ENCODE measurements around the gene TPPP2.
"Not testable (repeated sequence)": the region's sequence is repeated elsewhere in the genome, so short reads cannot be mapped to it uniquely, and the experiment has no call there.

Gene TPPP2

DNA sequence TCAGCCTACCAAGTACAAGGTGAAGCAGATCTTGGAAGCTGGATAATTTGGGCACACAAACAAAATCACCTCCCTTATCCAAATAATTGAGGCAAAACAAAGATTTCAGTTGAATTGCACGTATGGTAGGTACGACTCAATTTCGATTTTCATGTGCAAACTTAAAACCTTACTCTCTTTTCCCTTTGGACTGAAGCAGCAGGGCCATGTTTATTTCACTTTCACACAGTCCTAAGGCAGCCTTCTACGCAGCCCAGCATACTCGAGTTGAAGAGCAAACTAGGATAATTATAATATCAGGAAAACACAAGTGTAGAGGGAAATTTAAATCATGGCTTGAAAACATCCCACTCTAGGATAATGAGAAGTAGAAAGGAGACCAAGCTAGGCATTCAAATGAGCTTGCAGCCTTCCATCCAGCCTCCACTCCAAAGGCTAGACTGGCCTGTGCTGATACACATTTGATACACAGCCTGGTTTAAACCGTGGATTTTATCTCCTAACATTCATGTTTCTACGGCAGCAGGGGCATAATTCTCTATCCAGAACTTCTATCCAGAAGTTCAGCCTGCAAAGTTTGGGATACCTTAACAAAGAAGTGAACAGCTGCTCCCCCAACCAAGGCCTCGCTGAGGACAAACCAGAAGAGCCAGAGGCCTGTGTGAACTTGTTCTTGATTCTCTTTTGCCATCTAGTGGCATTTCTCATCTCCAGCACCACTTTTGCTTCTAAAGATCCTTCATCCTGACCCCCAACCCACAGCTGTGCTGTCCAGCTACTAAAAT lies 9.8 kb downstream of the TPPP2 start:
- peak in 2 of 3 experiments; percentile 19 to 70 for DNase-seq

DNA sequence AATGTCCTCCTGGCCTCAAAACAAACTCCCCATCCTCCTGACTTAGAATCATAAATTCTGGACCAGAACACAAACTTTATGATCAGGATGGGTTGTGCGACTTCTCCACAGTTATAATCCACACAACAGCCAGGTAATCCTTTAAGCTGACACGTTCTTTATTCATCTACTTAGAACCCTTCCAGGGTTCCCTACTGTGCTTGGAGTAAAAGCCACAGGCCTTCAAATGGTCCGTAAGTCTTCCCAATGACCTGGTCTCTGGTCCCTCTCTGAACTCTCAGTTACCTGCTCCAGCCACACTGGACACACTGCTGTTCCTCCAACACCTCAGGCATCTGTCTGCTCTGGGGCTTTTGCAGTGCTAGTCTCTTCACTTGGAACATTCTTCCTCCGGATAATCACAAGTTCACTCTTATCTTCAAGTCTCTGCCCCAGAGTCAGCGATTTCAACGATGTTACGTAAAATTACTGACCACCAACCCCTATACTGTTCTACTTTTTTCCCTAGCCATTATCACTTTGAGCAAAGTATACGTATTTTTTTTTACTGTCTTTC lies 10.4 kb downstream of the TPPP2 start:
- DNase-seq: no peak

DNA sequence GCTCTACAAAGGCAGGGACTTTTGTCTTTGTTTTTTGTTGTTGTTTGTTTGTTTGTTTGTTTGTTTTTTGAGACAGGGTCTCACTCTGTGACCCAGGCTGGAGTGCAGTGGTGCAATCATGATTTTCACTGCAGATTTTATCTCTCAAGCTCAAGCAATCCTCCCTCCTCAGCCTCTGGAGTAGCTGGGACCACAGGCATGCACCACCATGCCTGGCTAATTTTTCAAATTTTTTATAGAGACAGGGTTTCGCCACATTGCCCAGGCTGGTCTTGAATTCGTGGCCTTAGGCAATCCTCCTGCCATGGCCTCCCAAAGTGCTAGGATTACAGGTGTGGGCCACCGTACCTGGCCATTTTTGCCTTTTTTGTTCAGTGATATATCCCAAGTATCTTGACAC lies 10.9 kb downstream of the TPPP2 start:
- not testable (repeated sequence) for DNase-seq

DNA sequence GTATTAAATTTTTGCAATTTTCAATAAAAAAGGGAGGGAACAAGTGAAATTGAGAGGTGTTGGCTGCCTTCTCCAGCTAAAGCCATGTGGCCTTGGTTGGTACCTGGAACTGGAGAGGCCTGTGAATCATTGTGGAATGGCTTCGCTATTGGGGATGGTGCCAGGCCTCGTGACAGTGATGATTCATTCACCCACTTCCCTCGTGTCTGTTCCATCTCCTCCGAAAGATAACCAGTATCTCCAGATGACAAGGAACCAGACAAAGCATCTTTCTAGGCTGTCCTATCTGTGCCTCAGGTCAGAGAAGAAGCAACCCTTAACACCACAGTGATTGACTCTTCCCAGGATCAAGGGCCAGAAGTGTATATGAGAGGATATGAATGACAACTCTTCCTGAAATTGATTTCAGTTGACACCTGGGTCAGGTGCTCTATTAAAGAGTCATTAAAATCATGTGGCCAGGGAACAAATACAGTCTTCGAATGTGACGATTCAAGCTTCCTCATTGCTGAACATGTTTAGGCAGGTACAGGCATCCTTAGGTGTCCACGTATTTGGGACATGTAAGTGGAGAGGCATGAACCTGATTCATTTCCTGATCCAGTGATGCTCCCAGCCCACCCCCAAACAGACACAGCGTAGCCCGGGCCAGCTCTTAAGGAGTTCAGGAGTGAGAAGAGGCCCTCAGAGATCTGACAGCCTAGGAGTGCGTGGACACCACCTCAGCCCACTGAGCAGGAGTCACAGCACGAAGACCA lies 11.8 kb downstream of the TPPP2 start, which contains the start of gene RNASE7:
Gene RNASE7 (plus strand): TSS at position 687 of the 758 bp plus-strand sequence. CDS start 631 bp downstream, outside the sequence.
- no peak for DNase-seq

DNA sequence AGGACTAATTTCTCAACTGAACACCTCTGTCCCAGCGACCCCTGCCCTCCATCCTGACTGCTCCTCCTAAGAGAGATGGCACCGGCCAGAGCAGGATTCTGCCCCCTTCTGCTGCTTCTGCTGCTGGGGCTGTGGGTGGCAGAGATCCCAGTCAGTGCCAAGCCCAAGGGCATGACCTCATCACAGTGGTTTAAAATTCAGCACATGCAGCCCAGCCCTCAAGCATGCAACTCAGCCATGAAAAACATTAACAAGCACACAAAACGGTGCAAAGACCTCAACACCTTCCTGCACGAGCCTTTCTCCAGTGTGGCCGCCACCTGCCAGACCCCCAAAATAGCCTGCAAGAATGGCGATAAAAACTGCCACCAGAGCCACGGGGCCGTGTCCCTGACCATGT lies 12.9 kb downstream of the TPPP2 start:
- DNase-seq: no peak

DNA sequence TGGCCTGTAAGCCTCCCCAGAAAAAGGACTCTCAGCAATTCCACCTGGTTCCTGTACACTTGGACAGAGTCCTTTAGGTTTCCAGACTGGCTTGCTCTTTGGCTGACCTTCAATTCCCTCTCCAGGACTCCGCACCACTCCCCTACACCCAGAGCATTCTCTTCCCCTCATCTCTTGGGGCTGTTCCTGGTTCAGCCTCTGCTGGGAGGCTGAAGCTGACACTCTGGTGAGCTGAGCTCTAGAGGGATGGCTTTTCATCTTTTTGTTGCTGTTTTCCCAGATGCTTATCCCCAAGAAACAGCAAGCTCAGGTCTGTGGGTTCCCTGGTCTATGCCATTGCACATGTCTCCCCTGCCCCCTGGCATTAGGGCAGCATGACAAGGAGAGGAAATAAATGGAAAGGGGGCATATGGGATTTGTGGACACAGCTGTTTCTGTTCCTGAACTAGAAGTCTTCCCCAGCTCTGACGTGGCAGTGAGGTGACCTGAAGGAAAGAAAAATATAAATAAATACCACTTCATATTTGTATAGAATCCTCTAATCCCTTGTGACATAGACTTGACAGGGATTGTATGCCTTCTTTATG lies 13.5 kb downstream of the TPPP2 start:
- no peak for DNase-seq

DNA sequence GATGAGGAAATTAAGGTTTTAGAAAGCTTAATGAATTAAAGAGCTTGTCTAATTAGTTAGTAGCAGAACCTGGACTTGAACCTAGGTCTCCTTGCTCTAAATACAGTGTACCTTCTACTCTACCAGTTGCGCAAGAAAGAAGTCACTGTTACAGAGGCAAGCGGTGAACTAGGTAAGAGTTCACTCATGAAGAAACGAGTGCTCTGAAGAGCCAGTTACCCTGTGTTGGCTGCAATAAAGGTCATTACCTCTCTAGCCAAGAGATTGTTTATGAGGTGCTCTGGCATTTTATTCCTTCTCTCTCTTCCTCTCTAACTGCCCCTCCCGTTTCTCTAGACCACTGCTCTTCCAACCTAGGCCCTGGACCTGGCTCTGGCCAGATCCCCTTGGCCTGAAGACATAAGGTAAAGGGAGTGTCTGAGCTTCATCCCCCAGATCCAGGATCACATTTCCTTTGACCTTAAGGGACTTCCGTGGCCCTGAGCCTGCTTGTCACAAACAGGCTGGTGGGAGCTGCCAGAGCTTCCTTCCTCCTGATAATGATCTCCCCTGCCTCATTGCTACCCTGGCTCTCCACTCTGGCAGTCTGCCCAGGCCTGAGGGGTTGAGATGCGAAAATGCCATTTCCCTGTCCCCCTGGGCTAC lies 14.1 kb downstream of the TPPP2 start:
- peak in 1 of 3 experiments; percentile 5 for DNase-seq

DNA sequence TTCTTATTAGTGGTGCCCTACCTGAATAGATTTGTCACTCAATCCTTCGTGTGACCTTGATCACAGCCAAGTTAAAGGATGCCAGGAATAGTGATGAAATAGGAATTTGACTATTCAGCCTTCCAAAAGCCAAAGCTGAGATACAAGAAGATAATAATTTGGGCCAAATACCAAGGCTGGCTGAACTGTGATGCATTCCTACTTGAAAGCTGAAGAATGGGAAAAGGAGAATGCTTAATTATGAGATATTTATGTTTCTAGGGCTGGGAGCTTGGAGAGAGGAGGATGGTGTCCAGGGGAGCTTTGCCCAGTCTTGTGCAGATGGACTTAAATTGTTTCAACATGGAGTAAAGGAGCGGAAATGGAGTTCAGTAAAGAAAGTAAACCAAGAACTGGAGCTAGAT lies 17.4 kb downstream of the TPPP2 start:
- DNase-seq: no peak

DNA sequence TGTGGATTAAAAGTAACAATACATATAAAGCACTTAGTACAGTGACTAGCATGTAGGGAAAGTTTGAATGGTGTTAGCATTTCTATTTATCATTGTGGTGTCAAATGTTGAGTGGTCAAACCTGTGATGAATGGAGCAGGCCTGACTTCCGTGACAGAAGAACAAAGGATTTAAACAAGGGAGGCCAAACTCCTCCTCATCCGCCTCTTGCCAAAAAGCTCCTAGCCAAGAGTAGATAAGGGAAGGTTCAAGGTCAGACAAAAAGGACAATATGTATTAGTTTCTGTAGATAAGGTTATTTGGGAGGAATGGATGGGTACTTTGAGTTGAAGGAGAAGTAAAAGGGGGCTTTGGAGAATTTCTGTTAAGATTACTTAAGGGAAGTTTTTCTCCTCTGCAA lies 18.6 kb downstream of the TPPP2 start:
- DNase-seq: no peak

DNA sequence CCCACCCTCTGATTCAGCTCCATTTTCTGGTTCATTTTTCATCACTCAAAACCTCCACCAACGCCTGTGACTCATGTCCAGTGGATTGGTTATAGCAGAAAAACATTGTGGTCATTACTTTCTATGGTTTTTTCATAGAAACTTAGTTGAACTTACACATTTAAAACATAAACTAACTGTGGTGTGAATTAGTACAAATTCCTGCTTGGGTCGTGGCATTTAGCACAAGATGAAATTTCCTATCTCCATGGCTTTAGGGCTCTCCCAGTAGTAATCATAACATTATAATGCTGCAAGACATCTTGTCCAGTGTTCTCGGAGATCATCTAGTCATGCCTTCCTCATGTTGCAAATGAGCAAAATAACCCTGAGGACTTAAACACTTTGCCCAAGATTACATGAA lies 19.3 kb downstream of the TPPP2 start:
- no peak for DNase-seq

DNA sequence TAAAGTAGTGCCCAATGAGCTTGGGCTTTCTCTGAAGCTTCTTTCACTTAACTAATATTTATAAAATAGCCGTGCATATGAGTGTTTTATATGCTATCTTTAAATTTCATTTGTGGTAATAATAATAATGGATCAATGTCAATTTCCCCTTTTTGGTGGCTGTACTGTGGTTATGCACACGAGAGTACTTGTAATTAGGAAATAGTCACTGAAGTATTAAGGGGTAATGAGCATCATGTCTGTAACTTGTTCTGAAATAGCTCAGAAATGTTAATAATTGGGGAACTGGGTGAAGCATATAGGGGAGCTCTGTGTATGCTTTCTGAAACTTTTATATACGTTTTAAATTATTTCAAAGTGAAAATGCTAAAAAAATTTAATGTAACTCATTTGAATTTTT lies 20.6 kb downstream of the TPPP2 start:
- DNase-seq: no peak

DNA sequence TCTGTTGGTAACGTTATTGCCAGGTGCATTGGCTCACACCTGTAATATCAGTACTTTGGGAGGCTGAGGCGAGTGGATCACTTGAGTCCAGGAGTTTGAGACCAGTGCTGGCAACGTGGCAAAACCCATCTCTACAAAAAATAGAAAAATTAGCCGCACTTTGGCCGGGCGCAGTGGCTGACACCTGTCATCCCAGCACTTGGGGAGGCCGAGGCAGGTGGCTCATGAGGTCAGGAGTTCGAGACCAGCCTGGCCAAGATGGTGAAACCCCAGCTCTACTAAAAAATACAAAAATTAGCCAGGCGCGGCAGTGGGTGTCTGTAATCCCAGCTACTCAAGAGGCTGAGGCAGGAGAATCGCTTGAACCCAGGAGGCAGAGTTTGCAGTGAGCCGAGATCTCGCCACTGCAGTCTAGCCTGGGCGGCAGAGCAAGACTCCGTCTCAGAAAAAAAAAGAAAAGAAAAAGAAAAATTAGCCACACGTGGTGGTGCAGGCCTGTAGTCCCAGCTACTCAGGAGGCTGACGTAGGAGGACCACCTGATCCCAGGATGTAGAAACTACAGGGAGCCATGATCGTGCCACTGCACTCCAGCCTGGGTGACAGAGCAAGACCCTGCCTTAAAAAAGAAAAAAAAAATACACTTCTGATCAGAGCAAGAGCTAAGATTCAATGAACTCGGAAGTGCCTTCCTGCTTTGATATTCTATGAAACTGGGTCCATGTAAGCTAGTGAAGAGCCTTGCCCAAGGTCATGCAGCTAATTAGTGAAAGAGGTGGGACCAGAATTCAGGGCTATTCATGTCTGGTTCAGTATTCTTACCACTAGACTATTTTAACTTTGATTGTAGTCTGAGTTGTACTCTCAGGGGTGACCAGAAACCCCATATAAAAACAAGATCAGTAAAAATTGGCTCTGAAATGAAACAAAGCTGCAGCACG lies 23.4 kb downstream of the TPPP2 start:
- DNase-seq: no peak

DNA sequence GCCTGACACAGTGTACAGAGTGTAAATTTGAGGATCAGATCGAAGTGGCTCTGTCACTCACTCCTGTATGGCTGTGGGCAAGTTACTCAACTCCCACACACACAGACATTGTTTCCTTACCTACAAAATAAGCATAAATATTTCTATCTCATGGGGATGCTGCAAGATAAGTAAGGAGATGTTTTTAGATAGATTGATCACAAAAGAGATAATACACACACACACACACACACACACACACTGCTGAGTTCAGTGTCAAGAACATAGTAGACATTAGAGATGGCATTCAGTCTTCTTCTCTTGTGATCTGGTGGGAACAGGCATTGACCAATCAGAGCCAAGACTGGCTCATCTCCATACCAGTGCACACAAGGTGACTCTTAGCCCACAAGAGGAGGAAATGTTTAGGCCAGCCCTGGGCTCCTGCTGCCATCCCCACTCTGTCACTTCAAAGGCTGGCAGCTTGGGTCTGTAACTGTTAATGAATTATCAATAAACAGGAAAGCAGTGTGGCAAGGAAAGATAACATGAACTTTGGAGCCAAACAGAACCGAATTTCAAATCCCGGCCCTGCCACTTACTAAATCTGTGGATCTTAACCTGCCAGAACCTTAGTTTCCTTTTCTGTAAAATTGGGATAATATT lies 24.2 kb downstream of the TPPP2 start:
- no peak for DNase-seq

DNA sequence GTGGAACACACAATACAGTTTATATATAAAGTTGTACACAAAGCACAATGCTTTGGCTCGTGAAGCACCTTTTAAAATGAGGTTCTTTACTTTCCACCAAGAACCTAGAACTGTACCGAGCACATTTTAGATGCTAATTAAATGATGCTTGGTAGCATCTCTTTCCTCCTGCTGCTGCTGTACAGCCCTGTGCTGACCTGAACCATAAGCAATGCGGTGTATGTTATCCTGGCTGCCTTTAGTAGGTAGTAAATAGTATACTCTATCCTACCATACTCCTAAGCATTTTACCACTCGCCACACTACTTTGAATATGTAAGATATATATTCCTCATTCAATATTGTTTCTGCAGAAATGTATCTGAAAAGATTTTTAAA lies 24.7 kb downstream of the TPPP2 start:
- DNase-seq: no peak

DNA sequence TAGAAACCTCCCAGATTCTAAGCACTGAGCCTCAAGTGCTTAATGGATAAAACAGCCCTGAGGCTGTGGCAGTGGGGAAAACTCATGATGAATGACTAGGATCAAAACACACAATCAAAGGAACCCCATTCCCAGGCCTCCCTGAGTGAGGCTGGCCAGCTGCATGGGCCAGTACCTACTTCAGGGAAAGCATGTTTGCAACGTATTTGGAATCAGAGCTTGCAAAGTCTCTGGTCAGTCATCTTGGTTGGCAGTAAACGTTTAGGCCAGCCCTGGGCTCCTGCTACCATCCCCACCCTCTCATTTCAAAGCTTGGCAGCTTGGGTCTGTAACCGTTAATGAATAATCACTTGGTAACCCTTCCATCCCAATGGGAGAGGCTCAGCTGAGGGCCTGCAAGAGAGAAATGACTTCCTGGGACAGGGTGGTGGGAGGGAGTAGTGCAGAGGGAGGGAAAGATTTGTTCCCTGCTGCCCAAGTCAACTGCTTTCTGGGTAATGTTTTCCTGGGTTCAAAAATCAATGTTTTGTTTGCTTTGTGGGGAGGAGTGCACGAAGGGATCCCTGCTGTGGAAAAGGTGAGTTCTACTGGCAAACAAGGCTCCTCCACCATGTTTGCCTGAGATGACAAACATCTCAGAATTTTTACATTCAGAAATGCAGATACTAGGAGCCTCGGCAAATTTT lies 25.6 kb downstream of the TPPP2 start:
- DNase-seq: peak in 1 of 3 experiments; percentile 36

DNA sequence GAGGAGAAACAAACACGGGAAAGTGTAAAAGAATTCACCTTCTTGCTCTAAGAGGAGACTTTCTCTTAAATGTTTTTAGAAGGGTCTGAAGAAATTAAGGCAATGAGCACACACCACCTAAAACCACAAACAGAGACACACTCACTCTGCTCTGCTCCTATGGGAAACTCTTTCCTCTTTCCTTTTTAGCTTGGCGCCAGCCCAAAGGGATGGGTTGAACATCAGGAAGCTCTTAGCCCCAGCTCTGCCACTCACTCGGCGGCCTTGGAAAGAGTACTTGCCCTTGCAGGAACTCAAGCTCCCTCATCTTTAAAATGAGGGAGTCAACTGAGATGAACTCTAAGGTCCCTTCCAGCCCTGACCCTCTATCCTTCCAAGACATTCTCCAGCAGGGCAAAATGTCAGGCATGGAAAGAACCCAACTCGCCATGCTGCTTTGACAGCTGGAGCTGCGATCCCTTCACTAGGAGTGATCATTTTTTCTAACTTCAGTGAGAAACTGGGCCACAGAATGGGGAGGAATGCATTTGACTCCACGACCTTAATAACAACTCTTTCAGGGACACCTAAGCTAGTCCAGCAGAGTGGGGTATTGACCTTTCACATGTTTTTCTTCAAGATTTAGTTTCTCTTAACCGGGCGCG lies 26.6 kb downstream of the TPPP2 start:
- no peak for DNase-seq

DNA sequence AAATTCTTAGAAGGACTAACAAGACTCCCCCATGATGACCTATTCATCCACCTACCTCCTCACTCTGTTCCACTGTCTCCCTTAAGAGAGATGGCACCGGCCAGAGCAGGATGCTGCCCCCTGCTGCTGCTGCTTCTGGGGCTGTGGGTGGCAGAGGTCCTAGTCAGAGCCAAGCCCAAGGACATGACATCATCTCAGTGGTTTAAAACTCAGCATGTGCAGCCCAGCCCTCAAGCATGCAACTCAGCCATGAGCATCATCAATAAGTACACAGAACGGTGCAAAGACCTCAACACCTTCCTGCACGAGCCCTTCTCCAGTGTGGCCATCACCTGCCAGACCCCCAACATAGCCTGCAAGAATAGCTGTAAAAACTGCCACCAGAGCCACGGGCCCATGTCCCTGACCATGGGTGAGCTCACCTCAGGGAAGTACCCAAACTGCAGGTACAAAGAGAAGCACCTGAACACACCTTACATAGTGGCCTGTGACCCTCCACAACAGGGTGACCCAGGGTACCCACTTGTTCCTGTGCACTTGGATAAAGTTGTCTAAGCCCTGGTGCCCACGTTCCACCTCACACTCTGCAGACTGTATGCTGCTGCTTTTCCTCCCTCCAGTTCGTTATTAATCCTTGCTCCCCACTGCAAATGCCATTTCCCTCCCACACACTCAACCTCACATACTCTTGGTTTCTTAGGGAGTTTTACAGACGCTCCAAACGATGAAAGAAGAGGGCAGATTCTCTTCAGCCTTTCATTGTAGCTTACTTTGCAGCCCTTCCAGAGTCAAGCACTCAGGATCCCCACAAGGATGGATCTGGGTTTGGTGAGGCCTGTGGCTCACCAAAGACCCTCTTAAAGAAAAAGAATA lies 28.0 kb downstream of the TPPP2 start, which contains the start of gene RNASE8:
Gene RNASE8 (plus strand): TSS at position 20 of the 873 bp plus-strand sequence. CDS start 71 bp downstream, at position 91.
- DNase-seq: no peak

DNA sequence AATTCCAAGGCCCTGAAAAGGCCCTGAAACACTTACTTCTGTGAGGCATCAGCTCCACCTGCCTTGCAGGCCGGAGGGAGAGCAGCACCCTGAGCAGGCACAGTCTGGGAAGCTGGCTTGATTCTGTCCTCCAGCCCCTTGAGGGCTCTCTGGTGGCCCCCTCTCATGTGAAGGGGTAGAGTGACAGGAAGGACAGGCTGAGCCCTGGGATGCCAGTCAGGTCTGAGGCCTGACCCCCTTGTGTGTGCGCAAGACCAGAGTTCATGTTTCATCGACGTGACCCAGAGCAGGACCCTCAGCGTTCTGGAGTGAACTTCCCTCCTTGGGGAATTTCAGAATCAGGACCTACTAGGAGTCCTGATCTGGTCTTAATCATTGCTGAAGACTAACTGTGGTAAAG lies 28.9 kb downstream of the TPPP2 start:
- DNase-seq: no peak
